HG03159 (cell line): Measurements from ENCODE around the gene PRUNE2.
"Not testable (repeated sequence)": the region's sequence is repeated elsewhere in the genome, so short reads cannot be mapped to it uniquely, and the experiment has no call there.

Experiments used
- ATAC-seq: cut with Tn5 transposase; IDR thresholded peaks from one replicate; pipeline ENCODE4 v1.9.1; 2021; ENCODE audit warnings: mild to moderate bottlenecking, moderate library complexity; ENCODE audit not compliant: unreplicated experiment

The PRUNE2 gene

GRCh38 chr9:76799473-76799872 lies 106.4 kb downstream of the PRUNE2 start:
- ATAC-seq: no peak

- no peak for ATAC-seq
Observed at GRCh38 chr9:76798527-76798926, 107.4 kb downstream of the PRUNE2 start.

DNA sequence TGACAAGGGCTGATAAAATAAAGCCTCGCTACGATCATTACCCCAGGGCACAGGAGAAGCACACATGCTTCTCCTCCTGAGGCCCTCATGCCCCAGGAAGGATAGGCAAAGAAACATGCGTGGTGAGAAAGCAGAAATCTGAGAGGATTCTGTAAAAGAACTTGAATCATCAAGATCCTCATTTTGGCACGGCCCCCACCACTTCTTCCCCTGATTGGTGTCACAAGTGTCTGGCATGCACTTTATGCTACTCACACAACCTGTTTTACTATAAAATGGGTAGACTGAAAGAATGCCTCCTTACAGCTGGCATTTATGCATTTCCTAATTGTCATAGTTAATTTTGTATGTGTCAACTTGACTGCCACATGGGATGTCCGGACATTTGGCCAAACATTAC lies 109.6 kb downstream of the PRUNE2 start:
- ATAC-seq: no peak

DNA sequence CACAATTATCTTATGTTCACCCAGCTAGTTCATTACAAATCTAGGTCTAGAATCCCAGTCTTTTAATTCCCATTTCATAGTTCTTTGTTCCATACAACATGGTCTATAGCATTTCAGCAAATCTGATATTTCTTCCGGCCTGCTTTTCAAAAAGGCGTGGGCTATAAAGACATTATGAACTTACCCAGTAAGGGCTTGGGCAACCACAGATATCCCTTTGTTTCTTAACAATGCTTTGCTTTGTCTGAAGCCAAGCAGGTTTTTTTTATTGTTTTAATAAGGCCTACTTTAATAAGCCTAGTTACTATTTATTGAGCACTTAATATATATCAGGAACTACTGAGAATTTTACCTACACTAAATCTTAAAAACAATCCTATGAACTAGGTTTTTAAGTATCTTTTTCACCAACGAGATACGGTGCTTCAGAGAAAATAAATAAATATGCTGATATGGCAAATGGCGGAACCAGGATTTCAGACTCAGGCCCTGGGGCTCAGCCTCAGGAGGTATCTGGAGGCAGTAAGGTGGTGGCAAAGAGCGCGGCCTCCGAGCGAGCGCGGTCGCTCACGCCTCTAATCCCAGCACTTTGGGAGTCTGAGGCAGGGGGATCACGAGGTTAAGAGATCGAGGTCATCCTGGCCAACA lies 112.0 kb downstream of the PRUNE2 start:
- ATAC-seq: no peak

GRCh38 chr9:76789840-76790239 lies 116.1 kb downstream of the PRUNE2 start:
- ATAC-seq: no peak

DNA sequence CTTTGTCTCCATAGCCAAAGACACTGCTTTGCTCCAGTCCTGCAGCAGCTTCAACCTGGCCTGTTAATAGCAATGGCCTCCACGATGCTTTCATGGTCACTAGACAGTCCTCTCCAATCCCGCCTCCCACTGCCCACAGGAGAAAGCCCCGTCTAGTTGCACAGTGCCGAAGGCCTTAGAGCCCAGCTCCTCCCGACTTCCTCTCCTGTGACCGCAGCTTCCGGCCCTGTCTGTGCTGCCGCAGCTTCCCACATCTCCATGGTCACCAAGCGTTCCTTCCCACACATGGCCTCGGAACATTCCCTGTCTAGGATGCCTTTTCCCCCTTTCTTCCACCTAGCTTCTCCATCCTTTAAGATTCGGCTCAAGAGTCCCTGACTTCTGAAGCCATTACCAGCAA lies 118.2 kb downstream of the PRUNE2 start:
- ATAC-seq: no peak

- ATAC-seq: no peak
Observed at GRCh38 chr9:76785501-76785900, 120.4 kb downstream of the PRUNE2 start.

- no peak for ATAC-seq
Observed at GRCh38 chr9:76784881-76785280, 121.0 kb downstream of the PRUNE2 start.

- no peak for ATAC-seq
Observed at GRCh38 chr9:76772686-76773445, 133.0 kb downstream of the PRUNE2 start.

DNA sequence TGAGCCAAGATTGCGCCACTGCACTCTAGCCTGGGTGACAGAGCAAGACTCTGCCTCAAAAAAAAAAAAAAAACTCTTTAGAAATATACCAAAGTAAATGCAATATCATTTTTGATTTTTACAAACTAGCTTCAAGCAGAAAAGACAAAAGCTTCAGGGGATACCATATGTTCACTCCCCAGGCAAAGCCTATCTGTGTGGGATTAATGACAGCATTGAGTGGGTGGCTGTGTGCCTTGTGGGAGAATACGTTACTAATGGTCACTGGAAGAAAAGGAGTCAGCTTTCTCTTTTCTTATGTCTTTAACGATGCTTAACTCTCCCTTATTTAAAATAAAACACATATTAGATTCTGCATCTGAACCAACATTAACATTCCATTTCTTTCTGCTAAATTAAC lies 139.8 kb downstream of the PRUNE2 start:
- no peak for ATAC-seq

GRCh38 chr9:76764138-76764537 lies 141.8 kb downstream of the PRUNE2 start, which contains the start of gene PCA3:
Gene PCA3, plus strand, starts transcription at chr9:76764438.
- no peak for ATAC-seq

DNA sequence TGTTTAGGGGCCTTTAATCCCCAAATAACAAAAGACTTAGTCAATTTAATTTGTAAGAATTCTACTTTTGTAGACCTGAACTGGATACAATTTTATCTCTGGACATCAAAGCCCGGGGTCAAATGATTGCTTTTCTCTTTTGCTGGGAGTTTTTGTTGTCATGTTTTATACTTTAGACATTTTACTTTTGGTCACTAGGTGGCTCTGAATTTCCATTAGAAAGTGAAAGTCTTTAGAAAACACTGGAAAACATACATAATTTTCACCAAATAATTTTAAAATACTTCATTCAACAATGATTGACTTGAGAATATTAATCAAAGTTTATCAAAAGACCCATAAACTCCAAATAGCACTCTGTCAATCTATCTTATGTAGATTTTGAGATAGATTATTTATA lies 144.5 kb downstream of the PRUNE2 start:
- ATAC-seq: no peak

- no peak for ATAC-seq
Observed at GRCh38 chr9:76759732-76760131, 146.2 kb downstream of the PRUNE2 start.

DNA sequence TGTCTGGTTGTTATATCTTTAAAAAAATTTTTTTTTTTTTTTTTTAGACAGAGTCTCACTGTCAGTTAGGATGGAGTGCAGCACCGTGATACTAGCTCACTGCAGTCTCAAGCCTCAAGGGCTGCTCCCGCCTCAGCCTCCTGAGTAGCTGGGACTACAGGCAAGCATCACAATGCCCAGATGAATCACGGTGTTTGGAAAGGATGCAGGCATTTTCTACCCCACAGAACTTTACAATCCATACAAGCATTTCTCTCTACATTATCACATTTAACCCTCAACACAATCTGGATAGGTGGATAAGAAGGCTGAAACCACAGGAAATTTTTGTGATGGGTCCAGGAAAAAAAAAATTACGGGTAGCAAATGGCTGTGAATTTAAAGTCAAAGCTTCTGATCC lies 147.4 kb downstream of the PRUNE2 start:
- no peak for ATAC-seq

DNA sequence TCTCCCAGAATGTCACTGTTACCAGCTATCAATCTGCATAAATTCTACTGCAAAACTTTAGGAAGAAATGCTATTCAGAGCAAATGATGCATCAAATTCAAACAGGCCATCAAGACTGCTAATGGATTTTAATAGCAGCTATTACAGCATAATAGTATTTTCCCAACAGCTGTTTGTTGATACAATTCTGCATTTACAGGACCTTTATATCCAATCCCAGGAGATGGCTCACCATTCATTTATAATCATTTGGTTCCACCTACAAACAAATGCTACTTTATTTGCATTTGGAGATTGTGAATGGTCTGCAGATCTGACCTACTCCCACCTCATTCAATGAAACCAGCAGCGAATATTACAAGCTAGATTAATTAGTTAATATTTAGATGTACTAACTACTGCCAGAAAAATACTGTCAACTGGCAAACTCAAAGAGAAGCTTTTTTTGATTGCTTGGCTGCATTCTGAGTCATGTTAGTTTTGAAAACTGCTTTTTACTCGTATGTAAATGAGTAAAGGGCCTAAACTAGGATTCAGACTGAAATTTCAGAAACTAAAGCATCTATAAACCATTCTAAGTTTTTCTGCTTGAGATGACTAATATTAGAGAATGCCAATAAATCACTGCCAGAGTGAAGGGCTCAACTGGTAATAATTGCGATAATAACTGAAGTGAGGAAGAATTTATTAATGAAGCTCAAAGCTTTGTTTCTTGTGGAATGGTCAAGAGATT lies 148.8 kb downstream of the PRUNE2 start:
- no peak for ATAC-seq

- ATAC-seq: peak; percentile 7
Observed at GRCh38 chr9:76756268-76756640, 149.7 kb downstream of the PRUNE2 start.

- no peak for ATAC-seq
Observed at GRCh38 chr9:76751001-76751400, 154.9 kb downstream of the PRUNE2 start.

- ATAC-seq: no peak
Observed at GRCh38 chr9:76744336-76744735, 161.6 kb downstream of the PRUNE2 start.

DNA sequence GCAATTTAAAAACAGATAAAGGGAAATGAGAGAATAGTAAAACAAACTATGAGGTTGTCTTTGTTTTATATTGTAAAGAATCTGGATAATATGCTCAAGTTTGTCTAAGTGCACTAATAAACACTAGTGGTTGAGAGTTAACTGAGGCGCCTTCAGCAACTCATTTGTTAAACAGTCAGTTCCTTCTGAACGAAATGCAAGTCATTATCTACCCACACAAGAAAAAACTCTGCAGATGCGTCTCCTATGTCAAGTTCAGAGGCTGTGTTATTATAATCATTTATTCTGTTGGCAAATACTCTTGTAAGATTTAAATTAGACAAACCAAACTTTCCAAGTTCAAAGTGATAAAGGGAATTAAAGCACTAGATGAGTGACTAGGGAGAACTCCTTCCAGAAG lies 162.0 kb downstream of the PRUNE2 start:
- ATAC-seq: no peak

- ATAC-seq: not testable (repeated sequence)
Observed at GRCh38 chr9:76742890-76743289, 163.0 kb downstream of the PRUNE2 start.

DNA sequence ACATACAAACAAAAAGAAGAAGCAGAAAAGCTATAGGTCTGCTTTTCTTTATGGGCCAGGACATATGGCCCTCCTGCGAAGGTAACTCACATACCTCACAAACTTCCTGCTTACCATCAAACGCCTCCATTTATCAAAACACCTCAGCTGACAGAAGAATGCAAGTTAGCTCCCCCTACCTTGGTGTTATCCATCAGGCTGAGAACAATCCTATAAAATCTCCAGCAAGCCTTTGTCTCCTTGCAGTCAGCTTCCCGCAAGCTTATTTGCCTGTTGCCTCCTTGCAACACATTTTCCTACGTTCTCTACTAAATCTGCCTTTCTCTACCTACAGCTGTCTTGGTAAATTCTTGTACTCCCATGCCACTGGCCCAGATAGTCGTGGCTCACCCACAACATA lies 164.4 kb downstream of the PRUNE2 start:
- ATAC-seq: no peak

GRCh38 chr9:76738402-76738801 lies 167.5 kb downstream of the PRUNE2 start:
- ATAC-seq: no peak
